CD4-positive, alpha-beta memory T cell (primary cell): ENCODE measurements around the gene MARS1. TPM values are rescaled to one million over a fixed set of nuclear protein-coding genes. Genes with fewer than 3 reads are reported as not detected.
"Not testable (repeated sequence)": the region's sequence is repeated elsewhere in the genome, so short reads cannot be mapped to it uniquely, and the experiment has no call there.

Experiments used
- CTCF ChIA-PET: fragments of 350-600 bp; sonication (Branson Sonifier 250); formaldehyde crosslinking; loops from one replicate; lab custom pipeline; 2021; ENCODE audit warnings: inconsistent platforms; ENCODE audit not compliant: partially characterized antibody; lab: Charles Lee
- POLR2A ChIA-PET: fragments of 350-600 bp; sonication (Branson Sonifier 250); formaldehyde crosslinking; loops from one replicate; lab custom pipeline; 2021; ENCODE audit not compliant: partially characterized antibody; lab: Charles Lee
- DNase-seq, 5 donors: peaks; one replicate each; pipeline versions ENCODE4 v3.0.0 to v3.0.0-alpha.2; 2020 to 2022; ENCODE audit warnings: mixed read lengths in 1 of 5
- H3K27ac ChIP-seq: one replicate; pipeline ENCODE4 v1.7.0; 2013; ENCODE audit warnings: low read depth, low read length
- H3K27me3 ChIP-seq: 2 replicates; pipeline ENCODE4 v1.7.0; 2013; ENCODE audit warnings: mild to moderate bottlenecking, low read length, moderate library complexity; ENCODE audit not compliant: insufficient read depth
- H3K36me3 ChIP-seq: 2 replicates; pipeline ENCODE4 v1.7.0; 2013; ENCODE audit warnings: mild to moderate bottlenecking, low read length, moderate library complexity; ENCODE audit not compliant: insufficient read depth
- H3K4me1 ChIP-seq: 2 replicates; pipeline ENCODE4 v1.7.0; 2013; ENCODE audit warnings: mild to moderate bottlenecking, low read length, moderate library complexity; ENCODE audit not compliant: insufficient read depth
- H3K4me3 ChIP-seq, 2 donors: one replicate each; pipeline ENCODE4 v1.7.0; 2013; ENCODE audit warnings: low read length in 2 of 2, mild to moderate bottlenecking in 1 of 2
- H3K9me3 ChIP-seq, 2 donors: one replicate each; pipeline ENCODE4 v1.7.0; 2013; ENCODE audit warnings: low read length in 2 of 2, control low read depth in 1 of 2; ENCODE audit not compliant: control insufficient read depth in 1 of 2
- H3K27ac Mint-ChIP-seq, 7 donors: one replicate each; pipeline ENCODE4 v1.8.0; 2020 to 2021; ENCODE audit warnings: mixed read lengths in 7 of 7, mild to moderate bottlenecking in 6 of 7, inconsistent platforms in 3 of 7, moderate library complexity in 3 of 7
- H3K27me3 Mint-ChIP-seq, 2 donors: one replicate each; pipeline ENCODE4 v1.8.0; 2020 to 2021; ENCODE audit warnings: mixed read lengths in 2 of 2
- H3K36me3 Mint-ChIP-seq, 2 donors: one replicate each; pipeline ENCODE4 v1.8.0; 2020 to 2021; ENCODE audit warnings: mixed read lengths in 2 of 2, inconsistent platforms in 1 of 2, mild to moderate bottlenecking in 1 of 2
- H3K4me1 Mint-ChIP-seq, 4 donors: one replicate each; pipeline ENCODE4 v1.8.0; 2020 to 2021; ENCODE audit warnings: mixed read lengths in 4 of 4, mild to moderate bottlenecking in 1 of 4
- H3K4me3 Mint-ChIP-seq, 8 donors: one replicate each; pipeline ENCODE4 v1.8.0; 2020 to 2021; ENCODE audit warnings: mixed read lengths in 8 of 8, mild to moderate bottlenecking in 7 of 8, moderate library complexity in 6 of 8, inconsistent platforms in 3 of 8
- H3K9me3 Mint-ChIP-seq, 8 donors: one replicate each; pipeline ENCODE4 v1.8.0; 2020 to 2021; ENCODE audit warnings: mixed read lengths in 8 of 8, mild to moderate bottlenecking in 5 of 8, inconsistent platforms in 3 of 8, moderate library complexity in 1 of 8
- intact Hi-C: fragments of 100-400 bp; cut with micrococcal nuclease; formaldehyde crosslinking; loops from one replicate; pipeline ENCODE4 v1.15.1; 2023
- polyA plus RNA-seq, 2 donors: library from polyadenylated mRNA; unstranded; fragments of 300-500 nt; fragmentation: Illumina TruSeq; gene quantifications; one replicate each; pipeline ENCODE4 v1.2.3, GENCODE V29; 2021
- total RNA-seq, 2 experiments: library from RNA; stranded (reverse); gene quantifications; one replicate each; pipeline ENCODE4 v1.2.3, GENCODE V29; 2021

The MARS1 gene
- total RNA-seq (100 to 1,000 TPM; 224 to 242 TPM), polyA plus RNA-seq (100 to 1,000 TPM in 1 of 2 donors, 10 to 100 TPM in 1; 84.8 to 114 TPM)

GRCh38 chr12:57487597-57488401 lies at the start of gene MARS1:
MARS1 (plus strand) TSS chr12:57488068; CDS start chr12:57488091, 23 bp downstream.
- intact Hi-C loops, result loop anchor here (1.0 to 5.0 kb wide), 5 partner anchors 8 to 205 kb away; partner anchors contain the start of genes ARHGAP9, DCTN2, DDIT3 and OS9
- Histone ChIP-seq H3K9me3 (no peaks in the 10 kb centered on the region), H3K36me3 (peaks cover 26% of the 10 kb centered on the region), H3K27ac (peak within 1 kb of the TSS; percentile 84), H3K4me3 (peak within 1 kb of the TSS; percentile 78 to 95), H3K27me3 (no peaks in the 10 kb centered on the region), H3K4me1 (peaks cover 23% of the 10 kb centered on the region)
- Mint-ChIP-seq H3K9me3 (peaks cover 0 to 3% (median 0%) of the 10 kb centered on the region in 8 donors), H3K4me1 (peaks cover 22 to 43% (median 28%) of the 10 kb centered on the region in 4 donors), H3K27me3 (no peaks in the 10 kb centered on the region), H3K36me3 (peaks cover 27 to 39% of the 10 kb centered on the region in 2 donors), H3K4me3 (peak within 1 kb of the TSS; percentile 95 to 99 (median 98)), H3K27ac (peak within 1 kb of the TSS; percentile 90 to 99 (median 98))
- DNase-seq, result peak; percentile 90 to 97 (median 94)
- POLR2A ChIA-PET, result interaction anchor here (2.7 to 6.3 kb wide), 3 partner anchors 11 to 32 kb away, joined by 13 to 75 read pairs (median 18); partner anchors contain the start of genes ARHGAP9, DDIT3 and GLI1
- CTCF ChIA-PET, result interaction anchor here (0.7 to 3.4 kb wide), 8 partner anchors 11 to 39 kb away, joined by 3 to 29 read pairs (median 4); partner anchors contain the start of genes DDIT3, GLI1 and INHBE

GRCh38 chr12:57438400-57438799 lies 49.5 kb upstream of the MARS1 start:
- H3K27me3 ChIP-seq, result no peaks in the 10 kb centered on the region
- H3K36me3 ChIP-seq, result no peaks in the 10 kb centered on the region
- DNase-seq, result no peak
- no peak overlapping the region for H3K27ac Mint-ChIP-seq
- CTCF ChIA-PET, result interaction anchor here (1.1 kb wide), 1 partner anchor 20 kb away, joined by 5 read pairs; no protein-coding TSS in a partner anchor
- intact Hi-C loops, result no loop called here
- peaks cover 3 to 9% of the 10 kb centered on the region in 2 donors for H3K27me3 Mint-ChIP-seq
- H3K4me1 ChIP-seq, result no peaks in the 10 kb centered on the region
- peaks cover 1 to 5% (median 4%) of the 10 kb centered on the region in 4 donors for H3K4me1 Mint-ChIP-seq
- peaks cover 6 to 7% of the 10 kb centered on the region in 2 donors for H3K36me3 Mint-ChIP-seq
- no peaks in the 10 kb centered on the region for H3K9me3 ChIP-seq
- H3K4me3 Mint-ChIP-seq, result no peak overlapping the region
- peaks cover 1 to 16% (median 10%) of the 10 kb centered on the region in 8 donors for H3K9me3 Mint-ChIP-seq
- H3K27ac ChIP-seq, result no peak overlapping the region
- no peak overlapping the region for H3K4me3 ChIP-seq
- POLR2A ChIA-PET, result no interaction called here

- no peak overlapping the region for H3K4me3 ChIP-seq
Observed at GRCh38 chr12:57439762-57440266, 48.1 kb upstream of the MARS1 start.

GRCh38 chr12:57441393-57441792 lies 46.5 kb upstream of the MARS1 start:
- DNase-seq, H3K36me3 ChIP-seq, H3K36me3 Mint-ChIP-seq, H3K9me3 ChIP-seq, CTCF ChIA-PET, H3K4me1 ChIP-seq, POLR2A ChIA-PET, H3K27me3 Mint-ChIP-seq, H3K4me3 Mint-ChIP-seq, H3K27ac ChIP-seq, intact Hi-C loops, H3K4me3 ChIP-seq, H3K4me1 Mint-ChIP-seq, H3K27me3 ChIP-seq: not testable (repeated sequence)
- Mint-ChIP-seq H3K9me3 (peaks cover 1 to 16% (median 10%) of the 10 kb centered on the region in 8 donors), H3K27ac (peak overlapping the region in 1 of 7 donors; percentile 65)

More at GRCh38 chr12:57439762-57440266, 48.1 kb upstream of the MARS1 start:
- Mint-ChIP-seq H3K9me3 (peaks cover 1 to 16% (median 10%) of the 10 kb centered on the region in 8 donors), H3K27ac (peak overlapping the region in 1 of 7 donors; percentile 29), H3K4me3 (no peak overlapping the region), H3K4me1 (peaks cover 1 to 5% (median 4%) of the 10 kb centered on the region in 4 donors), H3K36me3 (peaks cover 6 to 7% of the 10 kb centered on the region in 2 donors), H3K27me3 (peaks cover 3 to 9% of the 10 kb centered on the region in 2 donors)
- intact Hi-C loops, result no loop called here
- DNase-seq, result no peak
- Histone ChIP-seq H3K27ac (no peak overlapping the region), H3K9me3 (no peaks in the 10 kb centered on the region), H3K27me3 (no peaks in the 10 kb centered on the region), H3K36me3 (no peaks in the 10 kb centered on the region), H3K4me1 (no peaks in the 10 kb centered on the region)
- ChIA-PET CTCF (interaction anchor here (1.2 kb wide), 1 partner anchor 16 kb away, joined by 3 read pairs; the partner anchor contains the start of gene INHBE), POLR2A (no interaction called here)

- H3K27me3 ChIP-seq, result no peaks in the 10 kb centered on the region
- DNase-seq, result no peak
- intact Hi-C loops, result no loop called here
- Mint-ChIP-seq H3K4me1 (peaks cover 0 to 2% (median 0%) of the 10 kb centered on the region in 4 donors), H3K9me3 (peaks cover 1 to 16% (median 10%) of the 10 kb centered on the region in 8 donors), H3K27me3 (peaks cover 5 to 9% of the 10 kb centered on the region in 2 donors), H3K4me3 (no peak overlapping the region), H3K27ac (peak overlapping the region in 1 of 7 donors; percentile 65), H3K36me3 (peaks cover 6 to 7% of the 10 kb centered on the region in 2 donors)
- no peaks in the 10 kb centered on the region for H3K4me1 ChIP-seq
- ChIA-PET CTCF (interaction anchor here (0.9 to 1.3 kb wide), 2 partner anchors 9 to 14 kb away, joined by 3 to 4 read pairs; no protein-coding TSS in a partner anchor), POLR2A (no interaction called here)
- no peaks in the 10 kb centered on the region for H3K9me3 ChIP-seq
- H3K27ac ChIP-seq, result no peak overlapping the region
- H3K4me3 ChIP-seq, result no peak overlapping the region
- H3K36me3 ChIP-seq, result no peaks in the 10 kb centered on the region
Observed at GRCh38 chr12:57441846-57442427, 45.9 kb upstream of the MARS1 start.

- H3K27me3 ChIP-seq, H3K4me3 ChIP-seq, H3K9me3 ChIP-seq, intact Hi-C loops, H3K27me3 Mint-ChIP-seq, H3K27ac Mint-ChIP-seq, POLR2A ChIA-PET, H3K27ac ChIP-seq, H3K4me3 Mint-ChIP-seq, H3K4me1 ChIP-seq, DNase-seq, H3K36me3 Mint-ChIP-seq, H3K4me1 Mint-ChIP-seq, H3K36me3 ChIP-seq: not testable (repeated sequence)
- peaks cover 1 to 16% (median 10%) of the 10 kb centered on the region in 8 donors for H3K9me3 Mint-ChIP-seq
- CTCF ChIA-PET, result interaction anchor here (1.3 to 8.3 kb wide), 3 partner anchors 11 to 18 kb away, joined by 3 to 43 read pairs (median 7); partner anchors contain the start of genes GLI1 and INHBE
Observed at GRCh38 chr12:57444337-57444736, 43.5 kb upstream of the MARS1 start.
